Posterior vena cava (tissue), 2 donors: Measurements from ENCODE around the gene IL20. TPM values are rescaled to one million over a fixed set of nuclear protein-coding genes. Genes with fewer than 3 reads are reported as not detected.

Experiments
- DNase-seq: peaks from one replicate; pipeline ENCODE4 v3.0.0-alpha.2; 2020; ENCODE audit warnings: low spot score
- intact Hi-C, 2 donors: fragments of 100-400 bp; cut with DNase I; formaldehyde crosslinking; loops; one replicate each; pipeline versions ENCODE4 v1.14.1 to v1.14.2; 2022 to 2023
- total RNA-seq, 2 donors: library from RNA; stranded (reverse); fragmentation: NEBNext Ultra II Directional; extraction: Animal tissue kit (Norgen Biotek cat#: 25700); gene quantifications; one replicate each; pipeline ENCODE4 v1.2.1, GENCODE V29; 2021
- donor health status: DM: yes; HTN: yes; CAD: no.
- donor health status: DM: yes; HTN: yes; CAD: no.

The IL20 gene
- total RNA-seq, 2 donors from 2014 or later, result not detected

DNA sequence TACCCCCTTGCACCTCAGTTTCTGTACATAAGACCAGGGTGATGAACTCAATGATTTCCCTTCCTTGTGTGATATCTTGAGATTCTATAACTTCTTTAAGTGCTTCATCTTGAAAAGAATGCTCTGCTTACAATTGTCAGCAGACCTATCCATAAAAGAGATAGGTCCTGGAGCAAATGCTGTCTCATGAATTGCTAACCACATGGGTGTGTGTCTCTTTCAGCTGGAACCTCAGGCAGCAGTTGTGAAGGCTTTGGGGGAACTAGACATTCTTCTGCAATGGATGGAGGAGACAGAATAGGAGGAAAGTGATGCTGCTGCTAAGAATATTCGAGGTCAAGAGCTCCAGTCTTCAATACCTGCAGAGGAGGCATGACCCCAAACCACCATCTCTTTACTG is 2.8 kb downstream of the IL20 start:
- no peak for DNase-seq
- intact Hi-C loops, result no loop called here

DNA sequence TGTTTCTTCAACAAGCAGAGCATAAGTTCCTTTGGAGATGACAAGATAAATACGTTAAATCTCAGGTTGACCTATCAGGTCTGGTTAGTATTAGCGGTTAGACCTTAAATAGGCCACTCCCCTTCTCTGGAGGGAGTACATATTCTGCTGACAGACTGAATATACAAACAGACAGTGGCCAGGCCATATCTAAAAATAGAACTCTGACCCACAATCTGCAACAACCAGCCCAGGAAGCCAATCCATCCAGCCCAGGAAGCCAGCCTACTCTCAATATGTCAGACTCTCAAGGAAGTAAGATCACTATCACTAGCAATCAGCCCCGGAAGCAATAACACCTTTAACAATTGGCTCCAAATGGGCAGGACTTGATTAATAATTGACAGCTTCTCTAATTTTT is 6.7 kb downstream of the IL20 start:
- intact Hi-C loops, result no loop called here
- no peak for DNase-seq

DNA sequence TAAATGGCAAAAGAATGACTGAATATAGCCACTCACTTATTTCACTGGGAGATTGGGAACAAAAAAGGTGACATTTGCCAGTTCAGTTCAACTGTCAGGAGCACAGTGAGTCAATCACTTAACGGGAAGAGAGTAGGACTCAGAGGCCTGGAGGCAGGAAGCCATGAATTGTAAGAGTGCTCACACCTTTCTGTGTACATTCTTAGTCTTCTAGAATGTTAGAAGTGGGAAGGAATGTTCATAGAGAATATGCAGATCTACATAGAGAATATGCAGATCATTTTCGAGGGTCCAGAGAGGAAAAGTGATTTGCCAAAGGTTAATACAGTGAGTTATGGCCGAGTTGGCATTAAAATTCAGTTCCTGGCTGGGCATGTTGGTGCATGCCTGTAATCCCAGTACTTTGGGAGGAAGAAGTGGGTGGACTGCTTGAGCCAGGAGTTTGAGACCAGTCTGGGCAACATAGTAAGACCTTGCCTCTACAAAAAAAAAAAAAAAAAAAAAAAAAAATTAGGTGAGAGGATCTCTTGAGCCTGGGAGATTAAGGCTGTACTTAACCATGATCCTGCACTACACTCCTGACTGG is 8.3 kb downstream of the IL20 start:
- intact Hi-C loops, result no loop called here
- no peak for DNase-seq

DNA sequence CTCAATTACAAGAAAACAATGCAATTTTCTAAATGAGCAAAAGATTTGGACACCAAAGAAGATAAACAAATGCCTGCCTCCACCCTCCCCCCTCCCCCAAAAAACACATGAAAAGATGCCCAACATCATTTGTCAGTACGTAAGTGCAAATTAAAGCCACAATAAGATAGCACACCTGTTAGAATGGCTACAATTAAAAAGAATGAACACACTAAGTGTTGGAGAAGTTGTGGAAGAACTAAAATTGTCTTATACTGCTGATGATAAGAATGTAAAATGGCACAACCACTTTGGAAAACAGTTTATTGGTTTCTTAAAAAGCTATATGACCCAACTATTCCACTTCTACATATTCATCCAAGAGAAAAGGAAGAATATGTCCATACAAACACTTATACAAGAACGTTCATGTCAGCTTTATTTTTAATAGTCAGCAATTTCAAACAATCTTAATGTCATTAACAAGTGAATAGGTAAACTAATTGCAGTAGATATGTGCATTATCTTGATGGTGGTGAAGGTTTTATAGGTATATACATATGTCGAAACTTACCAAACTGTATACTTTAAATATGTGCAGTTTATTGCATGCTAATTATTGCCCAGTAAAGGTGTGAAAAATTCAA is 10.4 kb downstream of the IL20 start:
- no peak for DNase-seq
- intact Hi-C loops, result no loop called here

DNA sequence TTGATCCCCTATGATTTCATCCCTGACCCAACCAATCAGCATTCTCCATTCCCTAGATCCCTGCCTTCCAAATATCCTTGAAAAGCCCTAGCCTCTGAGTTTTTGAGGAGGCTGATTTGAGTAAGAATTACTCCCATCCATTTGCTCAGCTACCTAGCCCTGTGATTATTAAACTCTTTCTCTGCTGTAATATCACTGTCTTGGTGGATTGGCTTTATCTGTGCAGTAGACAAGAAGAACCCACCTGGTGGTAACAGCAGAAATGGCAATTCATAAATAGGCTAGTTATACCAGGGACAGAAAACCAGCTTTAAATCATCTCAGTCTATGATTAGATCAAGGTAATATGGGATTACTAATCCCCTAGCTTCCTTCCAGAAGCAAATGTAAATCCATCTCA is 13.0 kb downstream of the IL20 start:
- no peak for DNase-seq
- intact Hi-C loops, result no loop called here

DNA sequence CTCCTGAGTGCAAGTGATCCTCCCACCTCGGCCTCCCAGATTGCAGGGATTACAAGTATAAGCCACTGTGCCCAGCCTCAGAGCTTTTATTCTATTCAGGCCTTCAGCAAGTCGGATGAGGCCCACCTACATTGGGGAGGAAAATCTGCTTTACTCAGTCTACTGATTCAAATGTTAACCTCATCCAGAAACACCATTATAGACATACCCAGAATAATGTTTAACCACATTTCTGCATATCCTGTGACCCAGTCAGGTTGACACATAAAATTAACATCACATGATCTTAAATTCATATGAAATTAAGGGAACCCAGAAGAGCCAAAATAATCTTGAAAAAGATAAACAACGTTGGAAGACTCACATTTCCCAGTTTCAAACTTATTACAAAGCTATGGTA is 14.9 kb downstream of the IL20 start:
- intact Hi-C loops, result no loop called here
- DNase-seq, result no peak

DNA sequence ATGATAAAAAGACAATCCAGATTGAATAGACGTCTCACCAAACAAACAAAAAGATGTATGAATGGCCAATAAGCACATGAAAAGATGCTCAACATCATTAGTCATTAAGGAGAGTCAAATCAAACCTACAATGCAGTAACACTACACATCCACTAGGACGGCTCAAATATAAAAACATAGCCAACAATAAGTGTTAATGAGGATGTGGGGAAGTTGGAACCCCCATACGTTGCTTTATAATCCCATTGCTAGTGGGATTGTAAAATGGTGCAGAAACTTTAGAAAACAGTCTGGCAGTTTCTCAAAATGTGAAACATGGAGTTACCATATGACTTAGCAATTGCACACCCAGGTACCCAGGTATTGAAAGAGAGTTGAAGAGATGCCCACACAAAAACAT is 17.1 kb downstream of the IL20 start:
- no peak for DNase-seq
- intact Hi-C loops, result no loop called here

DNA sequence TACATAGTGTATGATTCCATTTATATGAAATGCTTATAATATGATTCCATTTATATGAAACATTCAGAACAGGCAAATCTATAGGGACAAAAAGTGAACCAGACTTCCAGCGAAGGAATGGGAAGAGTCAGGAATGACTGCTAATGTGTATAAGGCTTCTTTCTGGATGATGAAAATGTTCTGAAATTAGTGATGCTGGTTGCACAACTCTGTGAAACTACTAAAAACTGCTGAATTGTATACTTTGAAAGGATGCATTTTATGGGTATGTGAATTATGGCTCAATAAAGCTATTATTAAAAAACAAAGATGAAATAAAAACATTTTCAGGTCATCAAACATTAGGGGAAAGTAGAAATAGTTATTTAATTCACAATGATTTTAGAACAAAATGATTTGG is 17.7 kb downstream of the IL20 start:
- DNase-seq, result no peak

DNA sequence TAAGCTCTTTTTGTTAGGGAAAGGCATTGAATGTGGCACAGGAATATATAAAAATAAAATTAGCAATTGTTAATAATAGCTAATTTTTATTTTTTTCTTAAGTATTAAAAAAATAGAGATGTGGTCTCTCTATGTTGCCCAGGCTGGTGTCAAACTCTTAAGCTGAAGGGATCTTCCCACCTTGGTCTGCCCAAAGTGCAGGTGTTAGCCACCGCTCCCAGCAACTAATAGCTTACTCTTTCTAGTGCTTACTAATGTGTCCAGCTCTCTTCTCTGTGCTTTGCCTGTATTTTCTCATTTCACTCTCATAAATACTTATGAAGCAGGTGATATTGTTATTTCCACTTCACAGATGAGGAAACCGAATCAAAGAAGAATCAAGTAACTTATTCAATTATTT is 18.5 kb downstream of the IL20 start:
- intact Hi-C loops, result no loop called here
- no peak for DNase-seq

More for the DNA sequence above, 17.7 kb downstream of the IL20 start:
- intact Hi-C loops, result no loop called here

DNA sequence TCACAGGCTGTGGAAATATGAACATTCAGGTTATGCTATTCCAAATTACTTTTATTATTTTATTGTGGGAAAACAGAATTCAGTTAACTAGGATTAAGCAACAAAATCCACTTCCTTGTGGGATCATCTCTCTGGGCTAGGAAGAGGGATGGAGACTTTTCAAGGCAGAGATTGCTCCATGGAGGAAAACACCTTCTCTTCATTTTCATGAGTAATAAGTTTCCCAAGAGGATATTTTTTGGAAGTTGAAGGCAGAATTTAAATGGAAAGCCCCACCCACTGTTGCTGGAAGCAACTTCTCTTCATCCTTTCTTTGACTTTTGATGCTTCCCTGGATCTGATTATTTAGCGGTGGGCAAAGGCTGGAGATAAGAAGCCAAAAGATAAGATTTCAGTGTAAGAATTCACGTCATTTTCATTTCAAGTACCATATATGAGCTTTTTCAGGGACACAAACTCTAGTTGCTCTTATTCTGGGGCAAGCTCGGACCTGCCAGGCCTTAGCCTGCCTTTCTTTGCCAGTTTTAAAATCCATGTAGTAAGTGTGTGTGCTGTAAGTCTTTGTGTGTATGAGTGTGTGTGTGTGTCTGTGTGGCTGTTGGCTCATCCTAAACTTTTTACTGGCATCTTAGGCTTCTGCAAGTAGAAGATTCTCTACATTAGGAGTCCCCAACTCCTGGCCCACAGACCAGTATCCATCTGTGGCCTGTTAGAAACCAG is 20.1 kb downstream of the IL20 start:
- intact Hi-C loops, result no loop called here
- DNase-seq, result no peak

DNA sequence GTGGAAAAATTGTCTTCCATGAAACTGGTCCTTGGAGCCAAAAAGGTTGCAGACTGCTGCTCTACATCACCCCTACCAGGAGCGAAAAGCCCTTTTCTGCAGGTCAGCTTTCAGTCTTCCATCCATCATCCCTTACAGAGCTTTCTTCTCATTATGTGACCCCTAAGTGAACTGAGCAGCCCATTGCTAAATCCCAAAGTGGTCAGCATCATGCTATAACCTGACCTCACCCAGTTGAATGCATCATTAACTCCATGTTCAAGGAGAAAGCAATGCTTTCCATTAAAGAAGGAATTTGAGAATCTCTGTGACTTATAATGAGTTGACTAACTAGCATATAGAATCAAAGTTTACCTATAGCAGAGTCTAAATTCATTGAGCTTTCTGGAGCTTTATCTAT is 21.4 kb downstream of the IL20 start:
- DNase-seq, result no peak
- intact Hi-C loops, result no loop called here

DNA sequence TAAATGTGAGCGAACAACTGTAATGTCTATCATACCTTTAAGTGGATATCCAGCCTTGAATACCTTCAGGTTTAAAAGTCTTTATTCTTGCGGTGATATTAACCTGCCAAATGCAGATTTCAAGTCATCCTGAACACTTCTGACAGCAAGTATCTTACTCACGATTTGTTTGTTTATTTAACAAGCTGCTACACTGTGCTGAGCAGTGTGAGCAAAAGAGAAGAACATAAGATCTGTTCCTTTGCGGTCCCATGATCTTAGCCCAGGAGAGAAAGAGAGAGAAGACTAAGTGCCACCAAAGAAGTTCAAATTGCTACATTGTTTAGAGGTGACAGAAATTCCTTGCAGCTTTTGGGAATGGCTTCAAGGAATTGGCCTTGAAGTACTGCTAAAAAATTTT is 22.3 kb downstream of the IL20 start:
- DNase-seq, result no peak
- intact Hi-C loops, result no loop called here

DNA sequence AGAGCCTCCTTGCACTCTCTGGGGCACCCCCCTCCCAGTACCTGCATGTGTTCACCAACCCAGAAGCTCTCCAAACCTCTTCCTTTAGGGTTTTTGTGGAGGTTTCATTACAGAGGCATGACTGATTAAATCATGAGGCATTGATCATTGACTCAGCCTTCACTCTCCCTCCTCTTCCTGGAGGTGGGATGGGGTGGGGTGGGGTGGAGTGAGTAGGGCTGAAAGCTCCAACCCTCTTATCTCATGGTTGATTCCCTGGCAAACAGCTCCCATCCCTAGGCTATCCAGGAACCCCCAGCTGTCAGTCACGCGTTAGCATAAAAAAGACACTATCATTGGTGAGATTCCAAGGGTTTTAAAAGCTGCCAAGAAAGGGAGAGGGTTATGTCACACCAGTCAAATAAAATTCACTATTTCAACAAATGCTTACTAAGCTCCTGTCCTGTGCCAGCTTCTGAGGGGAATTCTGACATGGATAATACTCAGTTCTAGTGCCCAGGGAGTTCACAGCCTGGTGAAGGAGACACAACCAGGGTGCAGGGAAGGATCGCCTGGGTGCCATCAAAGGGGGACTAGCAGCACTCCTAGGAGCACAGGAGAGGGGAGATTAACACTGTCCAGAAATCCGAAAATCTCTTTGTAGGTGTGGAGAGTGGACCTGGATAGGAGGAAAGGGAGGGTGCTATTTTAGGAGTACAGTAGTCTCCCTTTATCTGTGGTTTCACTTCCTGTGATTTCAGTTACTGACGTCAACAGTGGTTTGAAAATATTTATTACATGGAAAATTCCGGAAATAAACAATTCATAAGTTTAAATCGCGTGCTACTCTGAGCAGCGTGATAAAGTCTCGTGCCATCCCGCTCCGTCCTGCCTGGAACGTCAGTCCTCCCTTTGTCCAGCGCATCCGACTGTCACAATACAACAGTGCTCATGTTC is 25.0 kb downstream of the IL20 start:
- DNase-seq, result no peak
- intact Hi-C loops, result no loop called here

DNA sequence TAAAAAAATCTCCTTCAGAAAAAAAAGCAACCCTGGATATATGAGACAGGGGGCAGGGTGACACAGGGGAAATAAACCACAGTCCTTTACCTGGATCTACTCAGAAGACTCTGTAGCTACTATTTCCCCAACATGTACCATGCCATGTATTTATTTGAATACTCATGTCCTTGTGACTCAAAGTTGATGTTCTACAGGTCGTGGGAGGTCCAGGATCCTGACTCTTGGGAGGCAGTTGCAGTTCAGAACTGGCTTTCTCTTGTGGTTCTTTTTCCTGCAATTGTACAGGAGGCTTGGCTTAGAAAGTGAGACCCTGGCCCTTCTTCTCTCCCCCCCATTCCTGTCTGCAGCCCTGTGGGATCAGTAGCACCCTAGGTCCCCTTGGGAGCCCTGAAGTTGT is 26.0 kb downstream of the IL20 start:
- intact Hi-C loops, result no loop called here
- no peak for DNase-seq

DNA sequence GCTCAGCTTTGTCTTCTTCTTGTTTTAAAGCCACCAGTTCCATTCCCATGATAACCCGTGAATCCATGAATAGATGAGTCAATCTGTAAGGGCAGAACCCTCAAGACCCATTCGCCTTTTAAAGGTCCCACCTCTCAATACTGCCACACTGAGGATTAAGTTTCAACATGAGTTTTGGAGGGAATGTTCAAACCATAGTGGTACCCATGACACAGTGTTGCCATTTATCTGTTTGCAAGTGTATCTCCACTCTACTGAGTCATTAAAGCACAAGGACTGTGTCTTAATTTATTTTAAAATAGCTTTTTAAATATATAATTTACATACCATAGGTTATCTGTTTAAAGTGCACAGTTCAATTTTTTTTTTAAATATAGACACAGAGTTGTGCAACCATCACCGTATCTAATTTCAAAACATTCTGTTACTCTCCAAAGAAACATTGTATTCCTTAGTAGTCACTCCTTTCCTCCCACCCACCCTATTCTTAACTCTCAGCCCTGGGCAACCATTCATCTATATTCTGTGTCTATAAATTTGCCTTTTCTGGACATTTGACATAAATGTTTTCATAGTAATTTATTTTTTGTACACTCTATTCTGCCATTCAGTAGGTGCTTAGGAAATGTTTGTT is 27.0 kb downstream of the IL20 start:
- no peak for DNase-seq
- intact Hi-C loops, result no loop called here

DNA sequence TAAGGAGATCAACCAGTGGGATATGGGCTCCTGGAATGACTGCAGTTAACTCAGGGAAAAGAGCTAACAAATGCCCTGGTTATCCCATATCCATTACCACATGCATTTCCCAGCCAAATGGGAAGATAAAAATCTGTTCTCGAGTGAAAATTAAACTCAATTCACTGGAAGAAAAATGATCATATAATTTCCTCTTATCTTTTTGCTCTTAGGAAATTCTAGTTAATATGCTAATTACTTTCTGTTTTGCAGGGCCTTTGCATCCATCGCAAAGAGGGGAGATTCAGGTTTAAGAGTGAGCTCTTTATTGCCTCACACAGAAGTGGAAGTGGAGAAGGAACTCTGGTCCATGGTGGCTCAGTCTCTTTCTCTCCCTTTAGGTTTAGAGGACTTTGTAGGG is 28.0 kb downstream of the IL20 start:
- DNase-seq, result no peak
- intact Hi-C loops, result no loop called here

DNA sequence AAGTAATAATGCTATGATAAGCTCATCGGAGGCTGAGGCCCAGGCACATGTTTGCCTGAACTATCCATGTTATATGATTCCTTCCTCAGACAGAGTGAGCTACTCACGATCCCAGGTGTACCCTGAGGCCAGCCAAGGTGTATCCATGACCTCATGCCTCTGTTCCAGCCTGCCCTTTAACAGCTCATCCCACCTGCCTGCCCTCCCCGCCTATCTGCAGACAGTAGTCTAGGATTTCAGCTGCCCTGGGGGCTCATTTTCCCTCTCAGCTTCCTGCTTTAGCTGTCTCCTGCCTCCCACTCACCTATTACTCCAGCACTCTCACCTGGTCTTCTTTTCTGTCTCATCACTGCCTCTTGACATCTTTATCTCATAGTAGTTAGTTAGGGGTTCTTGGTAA is 29.9 kb downstream of the IL20 start:
- intact Hi-C loops, result no loop called here
- no peak for DNase-seq

DNA sequence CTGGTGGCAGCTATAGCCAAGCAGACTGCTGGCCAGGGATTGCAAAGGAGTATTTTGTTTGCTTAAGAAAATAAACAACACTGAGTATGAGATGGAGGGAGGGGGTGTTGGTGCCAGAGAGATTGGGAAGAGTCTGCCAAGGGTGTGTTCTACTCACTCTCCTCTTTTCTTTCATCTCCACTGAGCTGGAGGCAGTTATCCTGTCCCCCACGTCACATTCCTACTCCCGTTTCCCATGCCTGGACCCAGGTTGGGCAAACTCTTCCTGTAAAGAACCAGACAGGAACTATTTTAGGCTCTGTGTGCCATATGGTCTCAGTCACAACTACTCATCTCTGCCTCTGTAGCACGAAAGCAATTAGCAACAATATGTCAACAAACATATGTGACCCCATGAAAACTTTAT is 30.4 kb downstream of the IL20 start:
- DNase-seq, result no peak
- intact Hi-C loops, result no loop called here

DNA sequence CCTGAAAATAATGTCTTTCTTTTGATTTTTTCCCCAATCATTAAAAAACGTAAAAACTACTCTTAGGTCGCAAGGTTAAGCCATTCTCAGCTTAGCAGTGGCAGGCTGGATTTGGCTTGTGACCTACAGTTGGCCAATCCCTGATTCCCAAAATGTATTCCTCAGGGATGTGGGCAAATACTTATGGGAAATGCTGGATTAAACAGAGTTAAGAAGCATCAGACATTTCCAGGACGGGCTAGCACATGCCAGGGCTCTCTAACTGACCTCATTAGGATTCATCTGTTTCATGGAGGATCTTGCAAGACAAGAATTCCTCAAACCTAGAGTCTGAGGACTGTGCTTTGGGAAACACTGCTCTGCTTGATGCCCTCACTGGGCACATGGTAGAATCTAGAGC is 30.8 kb downstream of the IL20 start:
- no peak for DNase-seq
- intact Hi-C loops, result no loop called here

DNA sequence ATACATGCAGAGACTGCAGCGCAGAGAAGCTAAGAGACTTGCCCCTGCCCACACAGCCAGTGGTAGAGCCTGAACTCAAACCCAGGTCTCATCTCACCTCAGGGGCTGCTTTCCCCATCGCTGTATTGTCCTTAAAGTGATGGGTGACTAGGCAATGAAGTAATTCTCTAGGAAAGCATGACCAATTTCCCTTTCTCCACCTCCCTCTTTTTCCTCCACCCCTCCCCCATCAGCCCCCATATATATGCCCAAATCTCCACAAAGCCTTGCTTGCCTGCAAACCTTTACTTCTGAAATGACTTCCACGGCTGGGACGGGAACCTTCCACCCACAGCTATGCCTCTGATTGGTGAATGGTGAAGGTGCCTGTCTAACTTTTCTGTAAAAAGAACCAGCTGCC is 31.8 kb downstream of the IL20 start, which contains the start of gene IL24:
Gene IL24 (plus strand): TSS at position 269 of the 400 bp plus-strand sequence. CDS start 390 bp downstream, outside the sequence.
- intact Hi-C loops, result no loop called here
- DNase-seq, result no peak
